ENCODE results near the gene RPLP2.

GRCh38 chr11:799641-800316, 10.0 kb upstream of the RPLP2 start:
- TF ChIP-seq EP300 (IDR thresholded peaks at IDR 0.05; ENCODE audit: borderline replicate concordance in 1 of 2, low read depth in 1 of 2, low read length in 1 of 2) (no peak), SIN3A (IDR thresholded peaks at IDR 0.05; ENCODE audit: borderline replicate concordance, low read depth, low read length) (no peak)
